H1 (cell line): ENCODE data around the gene SLC25A6. TPM values are rescaled to one million over a fixed set of nuclear protein-coding genes. Genes with fewer than 3 reads are reported as not detected.

Source experiments
- CTCF ChIA-PET: fragments of 300-600 bp; sonication (Branson Sonifier 250); formaldehyde crosslinking; loops from one replicate; lab custom pipeline; 2021; ENCODE audit not compliant: partially characterized antibody; lab: Charles Lee
- POLR2A ChIA-PET: fragments of 300-600 bp; sonication (Branson Sonifier 250); formaldehyde crosslinking; loops from one replicate; lab custom pipeline; 2021; ENCODE audit warnings: inconsistent platforms; ENCODE audit not compliant: partially characterized antibody; lab: Charles Lee
- DNase-seq, 2 experiments: peaks; one replicate each; pipeline versions ENCODE4 v3.0.0 to v3.0.0-alpha.2; 2010 to 2022; ENCODE audit warnings: low spot score in 2 of 2, low read depth in 1 of 2, mixed read lengths in 1 of 2
- FAIRE-seq: peaks from 2 replicates; lab custom pipeline; 2011; peaks lifted over from hg19 to GRCh38; lab: Jason Lieb, UNC
- H2AFZ ChIP-seq: 2 replicates; pipeline ENCODE4 v1.8.1; 2012; ENCODE audit warnings: low read length, inconsistent platforms
- H2AK5ac ChIP-seq: 2 replicates; pipeline ENCODE4 v1.6.1; 2013; ENCODE audit warnings: low read depth, low read length
- H2BK120ac ChIP-seq: replicated peaks from 2 replicates; pipeline ENCODE3; 2013; ENCODE audit warnings: low read depth, low read length, inconsistent platforms
- H2BK12ac ChIP-seq: 2 replicates; pipeline ENCODE4 v1.6.1; 2013; ENCODE audit warnings: low read depth, low read length
- H2BK15ac ChIP-seq: 2 replicates; pipeline ENCODE4 v1.6.1; 2013; ENCODE audit warnings: low read length
- H2BK20ac ChIP-seq: 2 replicates; pipeline ENCODE4 v1.6.1; 2013; ENCODE audit warnings: low read length
- H2BK5ac ChIP-seq: 2 replicates; pipeline ENCODE4 v1.6.1; 2013; ENCODE audit warnings: low read depth, low read length
- H3K14ac ChIP-seq: 2 replicates; pipeline ENCODE4 v1.6.1; 2013; ENCODE audit warnings: inconsistent platforms; ENCODE audit not compliant: insufficient read length
- H3K18ac ChIP-seq: 2 replicates; pipeline ENCODE4 v1.6.1; 2013; ENCODE audit warnings: low read length; ENCODE audit errors: extremely low read depth
- H3K23ac ChIP-seq: 2 replicates; pipeline ENCODE4 v1.6.1; 2013; ENCODE audit warnings: inconsistent platforms; ENCODE audit not compliant: insufficient read length
- H3K23me2 ChIP-seq: 2 replicates; pipeline ENCODE4 v1.6.1; 2013; ENCODE audit warnings: low read depth, low read length
- H3K27ac ChIP-seq: 2 replicates; pipeline ENCODE4 v1.6.1; 2011; ENCODE audit warnings: low read depth, low read length, inconsistent platforms
- H3K27me3 ChIP-seq, 4 experiments: replicated peaks in 1 of 4; 1 replicate in 1 of 4; 2 replicates in 3 of 4; pipeline versions ENCODE4 v1.6.1 to v1.8.1; 2011 to 2013; ENCODE audit warnings: low read length in 3 of 4, mild to moderate bottlenecking in 3 of 4, inconsistent platforms in 2 of 4, mixed read lengths in 2 of 4, moderate library complexity in 1 of 4; ENCODE audit not compliant: control insufficient read depth in 3 of 4, insufficient read depth in 3 of 4; ENCODE audit errors: extremely low read depth in 1 of 4
- H3K36me3 ChIP-seq, 4 experiments: 2 replicates each; pipeline versions ENCODE4 v1.6.1 to v1.8.1; 2011 to 2013; ENCODE audit warnings: mild to moderate bottlenecking in 4 of 4, low read length in 3 of 4, moderate library complexity in 2 of 4, control low read depth in 1 of 4, inconsistent platforms in 1 of 4; ENCODE audit not compliant: insufficient read depth in 4 of 4, control insufficient read depth in 2 of 4
- H3K4ac ChIP-seq: replicated peaks from 2 replicates; pipeline ENCODE3; 2013; ENCODE audit warnings: low read length, low read depth, mixed read lengths, inconsistent platforms; ENCODE audit not compliant: insufficient read length
- H3K4me1 ChIP-seq, 4 experiments: replicated peaks in 1 of 4; 1 replicate in 1 of 4; 2 replicates in 3 of 4; pipeline versions ENCODE4 v1.6.1 to v1.8.1; 2011 to 2013; ENCODE audit warnings: low read length in 3 of 4, inconsistent platforms in 2 of 4, mixed read lengths in 1 of 4; ENCODE audit not compliant: insufficient read depth in 4 of 4, control insufficient read depth in 3 of 4
- H3K4me2 ChIP-seq, 2 experiments: 2 replicates each; pipeline versions ENCODE4 v1.6.1 to v1.8.1; 2011 to 2013; ENCODE audit warnings: low read depth in 2 of 2, low read length in 2 of 2, control low read depth in 1 of 2, inconsistent platforms in 1 of 2, mild to moderate bottlenecking in 1 of 2; ENCODE audit not compliant: insufficient read depth in 1 of 2
- H3K4me3 ChIP-seq, 4 experiments: fragments of 200-600, 300-600 bp in 1 of 4; sonication (generic), shearing (Covaris generic), sonication (Bioruptor Twin) in 1 of 4; 2 replicates each; pipeline versions ENCODE4 v1.5.1 to v1.8.1; 2011 to 2016; ENCODE audit warnings: low read length in 4 of 4, low read depth in 3 of 4, control low read depth in 2 of 4, inconsistent platforms in 2 of 4, mild to moderate bottlenecking in 2 of 4, mixed read lengths in 1 of 4, moderate library complexity in 1 of 4; ENCODE audit not compliant: insufficient read depth in 2 of 4; ENCODE audit errors: extremely low read depth in 1 of 4
- H3K56ac ChIP-seq: replicated peaks from 2 replicates; pipeline ENCODE3; 2013; ENCODE audit warnings: low read depth, mild to moderate bottlenecking, mixed read lengths, low read length, inconsistent platforms; ENCODE audit not compliant: insufficient read length
- H3K79me1 ChIP-seq: 2 replicates; pipeline ENCODE4 v1.6.1; 2013; ENCODE audit warnings: low read depth, low read length, control low read depth
- H3K79me2 ChIP-seq, 2 experiments: 2 replicates each; pipeline versions ENCODE4 v1.6.1 to v1.8.1; 2012 to 2013; ENCODE audit warnings: low read length in 2 of 2, mild to moderate bottlenecking in 2 of 2, inconsistent platforms in 1 of 2; ENCODE audit not compliant: insufficient read depth in 2 of 2, control insufficient read depth in 1 of 2
- H3K9ac ChIP-seq, 4 experiments: replicated peaks in 1 of 4; 1 replicate in 1 of 4; 2 replicates in 3 of 4; pipeline versions ENCODE4 v1.6.1 to v1.8.1; 2011 to 2013; ENCODE audit warnings: low read depth in 3 of 4, low read length in 3 of 4, control low read depth in 2 of 4, mild to moderate bottlenecking in 2 of 4, moderate library complexity in 2 of 4, inconsistent platforms in 1 of 4; ENCODE audit errors: extremely low read depth in 1 of 4
- H3K9me3 ChIP-seq, 2 experiments: 2 replicates each; pipeline versions ENCODE4 v1.6.1 to v1.8.1; 2012 to 2013; ENCODE audit warnings: mild to moderate bottlenecking in 2 of 2, moderate library complexity in 2 of 2, control low read depth in 1 of 2, inconsistent platforms in 1 of 2, low read depth in 1 of 2, low read length in 1 of 2, mixed read lengths in 1 of 2; ENCODE audit not compliant: insufficient read depth in 2 of 2
- H4K20me1 ChIP-seq, 2 experiments: replicated peaks in 1 of 2; 2 replicates each; pipeline versions ENCODE3 to v1.8.1; 2011 to 2013; ENCODE audit warnings: inconsistent platforms in 2 of 2, low read length in 2 of 2, mild to moderate bottlenecking in 1 of 2; ENCODE audit not compliant: insufficient read depth in 2 of 2, control insufficient read depth in 1 of 2
- H4K5ac ChIP-seq: 2 replicates; pipeline ENCODE4 v1.6.1; 2013; ENCODE audit warnings: low read length, low read depth, mixed read lengths, inconsistent platforms; ENCODE audit not compliant: insufficient read length
- H4K8ac ChIP-seq: 2 replicates; pipeline ENCODE4 v1.8.0; 2013; ENCODE audit warnings: mild to moderate bottlenecking, moderate library complexity, low read length, inconsistent platforms; ENCODE audit not compliant: insufficient read depth; ENCODE audit errors: extremely low read depth
- H4K91ac ChIP-seq: replicated peaks from 2 replicates; pipeline ENCODE3; 2013; ENCODE audit warnings: low read length, mixed read lengths, inconsistent platforms; ENCODE audit not compliant: insufficient read length
- CBX5 ChIP-seq: fragments of 300-800, 300-1000 bp; sonication (generic); IDR thresholded peaks from 2 replicates; pipeline ENCODE4 v1.7.1; 2016; ENCODE audit warnings: antibody characterized with exemption, low read length, low read depth
- CREB1 ChIP-seq: IDR thresholded peaks from 2 replicates; pipeline ENCODE4 v1.6.1; 2012; ENCODE audit warnings: inconsistent platforms
- GABPA ChIP-seq: IDR thresholded peaks from 2 replicates; pipeline ENCODE4 v1.6.1; 2011; ENCODE audit warnings: mild to moderate bottlenecking, low read length, moderate library complexity, borderline replicate concordance; ENCODE audit not compliant: insufficient read depth
- HDAC2 ChIP-seq, 2 experiments: fragments of 300-600 bp in 1 of 2; sonication (generic) in 1 of 2; IDR thresholded peaks; 2 replicates each; pipeline ENCODE4 v1.6.1; 2011 to 2012; ENCODE audit warnings: low read depth in 2 of 2, low read length in 2 of 2, mild to moderate bottlenecking in 2 of 2, moderate library complexity in 2 of 2, borderline replicate concordance in 1 of 2, inconsistent platforms in 1 of 2
- KDM5A ChIP-seq: fragments of 200-600 bp; IDR thresholded peaks from 2 replicates; pipeline ENCODE4 v1.7.1; 2012; ENCODE audit warnings: mild to moderate bottlenecking, low read length, inconsistent platforms, mixed read lengths
- MAFK ChIP-seq: IDR thresholded peaks from 2 replicates; pipeline ENCODE4 v1.6.1; 2012; ENCODE audit warnings: low read depth, mild to moderate bottlenecking, improper control_type of control experiment, low read length
- RFX5 ChIP-seq: IDR thresholded peaks from 2 replicates; pipeline ENCODE4 v1.6.1; 2011; ENCODE audit warnings: low read depth, low read length, improper control_type of control experiment, borderline replicate concordance
- SAP30 ChIP-seq: fragments of 300-600 bp; sonication (generic); IDR thresholded peaks from 2 replicates; pipeline ENCODE4 v1.7.1; 2012; ENCODE audit warnings: low read length, moderate library complexity, mild to moderate bottlenecking, inconsistent platforms; ENCODE audit not compliant: insufficient read depth, insufficient replicate concordance
- SIRT6 ChIP-seq: IDR thresholded peaks from one replicate; pipeline ENCODE4 v1.7.1; 2012; ENCODE audit warnings: low read length, inconsistent platforms
- SP2 ChIP-seq: IDR thresholded peaks from 2 replicates; pipeline ENCODE4 v1.6.1; 2012; ENCODE audit warnings: mild to moderate bottlenecking, low read length, inconsistent platforms
- SRF ChIP-seq: IDR thresholded peaks from 2 replicates; pipeline ENCODE4 v1.6.1; 2011; ENCODE audit warnings: mild to moderate bottlenecking, low read depth, low read length, moderate library complexity
- WGBS, 2 experiments: shearing (Covaris generic) in 1 of 2; methylation state at CpG; one replicate each; pipeline versions ENCODE4 v1.1.6 to v1.1.7; 2013 to 2015; ENCODE audit warnings: low lambda C conversion rate in 2 of 2, mixed read lengths in 2 of 2, inconsistent platforms in 1 of 2, low coverage in 1 of 2, missing lambda C conversion rate in 1 of 2; ENCODE audit not compliant: insufficient replicate concordance in 2 of 2, insufficient coverage in 1 of 2, insufficient read length in 1 of 2; ENCODE audit errors: extremely low coverage in 1 of 2, missing lambda C conversion rate in 1 of 2; 5-methylcytosine and 5-hydroxymethylcytosine counted together
- polyA plus RNA-seq, 7 experiments: library from polyadenylated mRNA; depleted of rRNA in 3 of 7; stranded (reverse) in 5 of 7; unstranded in 2 of 7; fragments of >200 nt in 5 of 7; fragments of 200-250 nt in 2 of 7; gene quantifications; 1 replicate in 5 of 7; 2 replicates in 1 of 7; 4 replicates in 1 of 7; pipeline versions ENCODE4 v1.2.1 to v1.2.3, GENCODE V29; 2011 to 2013; ENCODE audit warnings: missing spikeins in 2 of 7, mixed read lengths in 2 of 7
- total RNA-seq: library from RNA; stranded (reverse); fragmentation: NEBNext Ultra II Directional; extraction: Animal tissue kit (Norgen Biotek cat#: 25700); gene quantifications from 2 replicates; pipeline ENCODE4 v1.2.1, GENCODE V29; 2021
- TF ChIP-seq, protein P1 (sequence below): IDR thresholded peaks from 2 replicates; pipeline ENCODE4 v1.6.1; 2012; ENCODE audit warnings: inconsistent platforms

The SLC25A6 gene
- total and polyA plus RNA-seq, 2 of the 8 experiments (the other 6 are each of a cell fraction or from before 2014, with no cell fraction given) = 487 to 1,220 TPM

GRCh38 chrX:1419545-1420355 lies 27.8 kb upstream of the SLC25A6 start:
- H3K9ac ChIP-seq = no peak overlapping the region
- H3K4me2 ChIP-seq = no peak overlapping the region
- H3K4ac ChIP-seq = no peak overlapping the region
- POLR2A ChIA-PET = no interaction called here
- no peak overlapping the region for H2BK20ac ChIP-seq
- no peak overlapping the region for H2BK15ac ChIP-seq
- H3K27me3 ChIP-seq = no peaks in the 10 kb centered on the region
- H2BK5ac ChIP-seq = peak overlapping the region; percentile 44; the same call in 1 of the 2 replicates
- no peak overlapping the region for H2BK12ac ChIP-seq
- H4K91ac ChIP-seq = no peak overlapping the region
- no peak overlapping the region for H3K18ac ChIP-seq
- H4K8ac ChIP-seq = no peak overlapping the region
- no peaks in the 10 kb centered on the region for H3K4me1 ChIP-seq
- peaks cover 40 to 76% (median 66%) of the 10 kb centered on the region in 4 experiments for H3K36me3 ChIP-seq
- no peak overlapping the region for H3K4me3 ChIP-seq
- no peaks in the 10 kb centered on the region; a peak in 1 of 4 replicates for H3K79me2 ChIP-seq
- FAIRE-seq (no peak), DNase-seq (no peak)
- H3K9me3 ChIP-seq = peaks cover 0 to 10% of the 10 kb centered on the region in 2 experiments; a peak in 1 of 4 replicates
- H4K5ac ChIP-seq = no peak overlapping the region
- CTCF ChIA-PET = no interaction called here
- no peak overlapping the region for H3K14ac ChIP-seq
- H3K27ac ChIP-seq = no peak overlapping the region
- H3K56ac ChIP-seq = no peak overlapping the region
- no peak overlapping the region for H2AFZ ChIP-seq
- H3K23me2 ChIP-seq = peaks cover 14% of the 10 kb centered on the region; the same call in 1 of the 2 replicates
- peaks cover 5 to 34% of the 10 kb centered on the region in 2 experiments for H4K20me1 ChIP-seq
- no peak overlapping the region for H2BK120ac ChIP-seq
- WGBS, 2 experiments = 80% methylated on average over 19 of the region's 19 CpGs; no CpG with 5 or more reads in 1 of the 2 experiments
- H2AK5ac ChIP-seq = no peak overlapping the region
- H3K79me1 ChIP-seq = peaks cover 2% of the 10 kb centered on the region
- no peak overlapping the region for H3K23ac ChIP-seq
- TF ChIP-seq SAP30 (no peak), GABPA (no peak), CREB1 (no peak), SIRT6 (no peak), RFX5 (no peak), SP2 (no peak), CBX5 (no peak), HDAC2 (IDR thresholded peaks at IDR 0.05; ENCODE audit: borderline replicate concordance in 1 of 2, low read depth in 2 of 2, low read length in 2 of 2) (no peak), MAFK (no peak), SRF (no peak), KDM5A (no peak)
- TF ChIP-seq, protein P1, sequence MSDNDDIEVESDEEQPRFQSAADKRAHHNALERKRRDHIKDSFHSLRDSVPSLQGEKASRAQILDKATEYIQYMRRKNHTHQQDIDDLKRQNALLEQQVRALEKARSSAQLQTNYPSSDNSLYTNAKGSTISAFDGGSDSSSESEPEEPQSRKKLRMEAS = no peak
